Measurements from ENCODE around the gene ECM2.

Gene ECM2

DNA sequence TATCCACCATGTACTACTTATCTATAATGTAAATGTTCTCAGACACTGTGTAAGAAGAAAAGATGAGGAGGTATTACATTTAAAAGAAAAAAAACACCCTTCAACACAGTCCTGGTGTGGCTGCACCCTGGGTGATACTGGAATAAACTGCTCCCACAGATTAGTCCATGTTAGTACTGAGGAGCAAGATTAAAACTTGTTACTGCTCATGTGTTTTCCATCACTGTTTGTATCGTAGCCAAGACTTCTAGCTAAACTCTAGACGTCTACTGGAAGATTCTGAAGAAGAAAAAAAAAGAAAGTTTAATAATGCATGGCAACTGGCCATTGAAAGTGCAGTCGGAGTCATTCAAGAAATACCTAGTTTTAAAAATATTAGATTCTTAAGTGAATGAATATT, 53.5 kb downstream of the ECM2 start, which contains the start of gene ASPN:
ASPN (minus strand) TSS at position 178 of the 400 bp plus-strand sequence.
- TF ChIP-seq FOXP2 (optimal IDR thresholded peaks at IDR 0.05; ENCODE audit: borderline replicate concordance, extremely low read depth, extremely low read length, insufficient read depth) = no peak
- no peak for TF ChIP-seq TAF1 (IDR thresholded peaks at IDR 0.05; ENCODE audit: borderline replicate concordance, insufficient read depth, low read length)
- no peak for TF ChIP-seq POLR2AphosphoS5 (IDR thresholded peaks at IDR 0.05; ENCODE audit: low read depth, low read length)
- no peak for TF ChIP-seq SIN3A (IDR thresholded peaks at IDR 0.05; ENCODE audit: borderline replicate concordance, insufficient read depth, low read length)
- TF ChIP-seq, protein P1, sequence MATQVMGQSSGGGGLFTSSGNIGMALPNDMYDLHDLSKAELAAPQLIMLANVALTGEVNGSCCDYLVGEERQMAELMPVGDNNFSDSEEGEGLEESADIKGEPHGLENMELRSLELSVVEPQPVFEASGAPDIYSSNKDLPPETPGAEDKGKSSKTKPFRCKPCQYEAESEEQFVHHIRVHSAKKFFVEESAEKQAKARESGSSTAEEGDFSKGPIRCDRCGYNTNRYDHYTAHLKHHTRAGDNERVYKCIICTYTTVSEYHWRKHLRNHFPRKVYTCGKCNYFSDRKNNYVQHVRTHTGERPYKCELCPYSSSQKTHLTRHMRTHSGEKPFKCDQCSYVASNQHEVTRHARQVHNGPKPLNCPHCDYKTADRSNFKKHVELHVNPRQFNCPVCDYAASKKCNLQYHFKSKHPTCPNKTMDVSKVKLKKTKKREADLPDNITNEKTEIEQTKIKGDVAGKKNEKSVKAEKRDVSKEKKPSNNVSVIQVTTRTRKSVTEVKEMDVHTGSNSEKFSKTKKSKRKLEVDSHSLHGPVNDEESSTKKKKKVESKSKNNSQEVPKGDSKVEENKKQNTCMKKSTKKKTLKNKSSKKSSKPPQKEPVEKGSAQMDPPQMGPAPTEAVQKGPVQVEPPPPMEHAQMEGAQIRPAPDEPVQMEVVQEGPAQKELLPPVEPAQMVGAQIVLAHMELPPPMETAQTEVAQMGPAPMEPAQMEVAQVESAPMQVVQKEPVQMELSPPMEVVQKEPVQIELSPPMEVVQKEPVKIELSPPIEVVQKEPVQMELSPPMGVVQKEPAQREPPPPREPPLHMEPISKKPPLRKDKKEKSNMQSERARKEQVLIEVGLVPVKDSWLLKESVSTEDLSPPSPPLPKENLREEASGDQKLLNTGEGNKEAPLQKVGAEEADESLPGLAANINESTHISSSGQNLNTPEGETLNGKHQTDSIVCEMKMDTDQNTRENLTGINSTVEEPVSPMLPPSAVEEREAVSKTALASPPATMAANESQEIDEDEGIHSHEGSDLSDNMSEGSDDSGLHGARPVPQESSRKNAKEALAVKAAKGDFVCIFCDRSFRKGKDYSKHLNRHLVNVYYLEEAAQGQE (IDR thresholded peaks at IDR 0.05; ENCODE audit: insufficient read depth in 1 of 2, low read depth in 2 of 2, low read length in 2 of 2) = no peak

GRCh38 chr9:92480986-92481633, 54.7 kb downstream of the ECM2 start:
- TF ChIP-seq, protein P1 (IDR thresholded peaks at IDR 0.05; ENCODE audit: insufficient read depth in 1 of 2, low read depth in 2 of 2, low read length in 2 of 2) = no peak
- TF ChIP-seq FOXP2 (optimal IDR thresholded peaks at IDR 0.05; ENCODE audit: borderline replicate concordance, extremely low read depth, extremely low read length, insufficient read depth) (no peak), SIN3A (IDR thresholded peaks at IDR 0.05; ENCODE audit: borderline replicate concordance, insufficient read depth, low read length) (no peak), TAF1 (IDR thresholded peaks at IDR 0.05; ENCODE audit: borderline replicate concordance, insufficient read depth, low read length) (no peak), POLR2AphosphoS5 (IDR thresholded peaks at IDR 0.05; ENCODE audit: low read depth, low read length) (no peak)

- no peak for TF ChIP-seq POLR2AphosphoS5 (IDR thresholded peaks at IDR 0.05; ENCODE audit: low read depth, low read length)
- no peak for TF ChIP-seq SIN3A (IDR thresholded peaks at IDR 0.05; ENCODE audit: borderline replicate concordance, insufficient read depth, low read length)
Measured at GRCh38 chr9:92480291-92480771, 55.5 kb downstream of the ECM2 start.

DNA sequence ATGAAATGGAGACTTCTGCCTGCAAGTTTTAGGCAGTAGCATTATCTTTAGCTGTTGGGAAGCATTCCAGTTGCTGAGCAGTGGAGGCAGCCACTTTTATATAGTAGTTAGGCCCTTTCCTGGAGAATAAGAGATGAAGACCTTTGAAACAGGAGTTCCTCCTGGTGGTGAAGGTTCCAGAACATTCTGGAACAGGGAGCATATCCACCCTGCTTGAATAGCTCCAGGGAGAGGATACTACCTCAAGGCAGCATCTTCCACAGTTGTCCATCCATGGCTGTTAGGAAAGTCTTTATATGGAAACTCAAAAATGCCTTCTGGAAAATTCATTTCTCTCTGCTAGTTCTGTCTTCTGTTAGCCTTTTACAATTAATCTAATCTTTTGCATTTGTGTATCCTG, 56.4 kb downstream of the ECM2 start:
- TF ChIP-seq FOXP2 (optimal IDR thresholded peaks at IDR 0.05; ENCODE audit: borderline replicate concordance, extremely low read depth, extremely low read length, insufficient read depth) = no peak
- no peak for TF ChIP-seq SIN3A (IDR thresholded peaks at IDR 0.05; ENCODE audit: borderline replicate concordance, insufficient read depth, low read length)
- TF ChIP-seq, protein P1 (IDR thresholded peaks at IDR 0.05; ENCODE audit: insufficient read depth in 1 of 2, low read depth in 2 of 2, low read length in 2 of 2) = no peak
- no peak for TF ChIP-seq TAF1 (IDR thresholded peaks at IDR 0.05; ENCODE audit: borderline replicate concordance, insufficient read depth, low read length)

DNA sequence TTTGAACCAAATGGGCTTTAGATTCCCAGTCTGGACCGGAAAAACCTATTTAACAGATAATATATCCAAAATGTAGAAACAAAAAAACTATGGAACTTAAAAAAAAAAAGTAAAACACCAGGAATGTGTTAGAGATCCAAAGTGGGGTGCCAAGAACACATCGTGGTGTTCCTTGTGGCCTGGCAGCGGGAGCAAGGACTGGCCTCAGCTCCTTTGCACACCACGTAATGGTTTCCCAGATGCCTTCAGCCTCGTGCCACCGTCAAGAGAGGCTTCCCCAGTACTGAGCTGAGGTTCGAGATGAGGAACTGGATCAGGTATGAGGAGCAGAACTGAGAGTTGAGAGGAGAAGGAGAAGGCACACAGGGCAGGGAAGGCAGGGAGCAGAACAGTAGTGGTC, 57.0 kb downstream of the ECM2 start:
- TF ChIP-seq, protein P1 (IDR thresholded peaks at IDR 0.05; ENCODE audit: insufficient read depth in 1 of 2, low read depth in 2 of 2, low read length in 2 of 2) = no peak
- TF ChIP-seq POLR2AphosphoS5 (IDR thresholded peaks at IDR 0.05; ENCODE audit: low read depth, low read length) (no peak), SIN3A (IDR thresholded peaks at IDR 0.05; ENCODE audit: borderline replicate concordance, insufficient read depth, low read length) (no peak), TAF1 (IDR thresholded peaks at IDR 0.05; ENCODE audit: borderline replicate concordance, insufficient read depth, low read length) (no peak), FOXP2 (optimal IDR thresholded peaks at IDR 0.05; ENCODE audit: borderline replicate concordance, extremely low read depth, extremely low read length, insufficient read depth) (no peak)

Data from PFSK-1 (cell line).